GM21367 (cell line): ENCODE results near the gene PIGC.

Experiments used
- ATAC-seq: cut with Tn5 transposase; IDR thresholded peaks from one replicate; pipeline ENCODE4 v1.9.1; 2021; ENCODE audit not compliant: unreplicated experiment

PIGC gene

DNA sequence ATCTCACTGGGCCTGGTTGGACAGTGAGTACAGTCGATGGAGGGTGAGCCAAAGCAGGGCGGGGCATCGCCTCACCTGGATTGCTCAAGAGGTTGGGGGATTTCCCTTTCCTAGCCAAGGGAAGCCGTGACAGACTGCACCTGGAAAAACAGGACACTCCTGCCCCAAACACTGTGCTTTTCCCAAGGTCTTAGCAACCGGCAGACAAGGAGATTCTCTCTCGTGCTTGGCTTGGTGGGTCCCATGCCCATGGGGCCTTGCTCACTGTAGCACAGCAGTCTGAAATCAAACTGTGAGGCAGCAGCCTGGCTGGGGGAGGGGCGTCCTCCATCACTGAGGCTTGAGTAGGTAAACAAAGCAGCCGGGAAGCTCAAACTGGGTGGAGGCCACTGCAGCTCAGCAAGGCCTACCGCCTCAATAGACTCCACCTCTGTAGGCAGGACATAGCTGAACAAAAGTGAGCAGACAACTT lies 12.1 kb downstream of the PIGC start:
- no peak for ATAC-seq

- no peak for ATAC-seq
Measured at GRCh38 chr1:172431204-172431603, 12.7 kb downstream of the PIGC start.

DNA sequence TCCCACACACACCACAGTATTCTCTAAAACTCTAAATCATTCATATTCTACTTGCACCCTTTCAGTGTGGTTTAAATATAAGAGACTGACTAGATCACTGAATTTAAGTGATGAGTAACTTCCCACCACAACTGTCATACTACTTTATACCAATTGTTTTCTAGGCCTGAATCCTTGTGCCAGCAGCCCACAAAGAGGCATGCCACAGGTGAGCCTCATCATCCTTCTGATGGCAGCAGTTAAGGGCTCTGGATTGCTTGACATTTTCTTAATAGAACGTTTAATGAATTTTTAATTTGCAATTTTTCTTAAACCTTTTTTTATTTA lies 13.8 kb downstream of the PIGC start:
- ATAC-seq = no peak

DNA sequence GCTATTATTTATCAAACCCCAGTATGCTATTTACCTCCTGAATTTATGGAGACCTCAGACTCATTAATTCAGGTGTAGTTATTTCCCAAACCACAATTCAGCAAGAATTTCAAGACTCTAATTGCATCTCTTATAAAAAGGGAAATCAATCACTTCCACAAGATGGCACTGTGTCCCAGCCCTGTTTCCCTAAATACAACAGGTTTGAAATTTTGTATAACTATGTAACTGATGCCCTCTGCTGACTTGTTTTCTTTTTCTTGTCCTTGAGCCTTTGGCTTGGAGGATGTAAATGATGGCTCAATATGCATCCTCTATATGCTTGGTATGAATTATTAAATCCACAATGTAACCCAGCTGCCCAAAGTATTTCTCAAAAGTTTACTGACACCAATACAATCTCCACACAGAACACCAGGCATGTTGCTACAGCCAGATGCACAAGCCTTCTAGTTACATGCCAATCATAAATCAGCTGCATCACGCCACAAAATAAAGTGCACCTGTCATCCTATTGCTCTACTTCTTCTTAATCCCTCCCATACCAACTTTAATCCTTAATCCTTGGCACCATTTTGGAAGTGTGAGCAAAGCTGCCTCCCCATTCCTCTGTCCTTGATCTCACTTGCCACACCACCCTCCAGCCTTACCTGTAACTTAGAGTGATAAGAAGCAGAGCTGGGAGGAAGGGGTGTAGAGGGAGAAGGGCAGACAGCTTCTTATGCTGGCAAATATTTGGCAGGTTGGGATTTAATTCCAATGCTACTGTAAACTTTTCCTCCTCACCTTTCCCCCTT lies 14.3 kb downstream of the PIGC start:
- no peak for ATAC-seq

- no peak for ATAC-seq
Measured at GRCh38 chr1:172427191-172427590, 16.7 kb downstream of the PIGC start.

- ATAC-seq = no peak
Measured at GRCh38 chr1:172425339-172425738, 18.5 kb downstream of the PIGC start.

DNA sequence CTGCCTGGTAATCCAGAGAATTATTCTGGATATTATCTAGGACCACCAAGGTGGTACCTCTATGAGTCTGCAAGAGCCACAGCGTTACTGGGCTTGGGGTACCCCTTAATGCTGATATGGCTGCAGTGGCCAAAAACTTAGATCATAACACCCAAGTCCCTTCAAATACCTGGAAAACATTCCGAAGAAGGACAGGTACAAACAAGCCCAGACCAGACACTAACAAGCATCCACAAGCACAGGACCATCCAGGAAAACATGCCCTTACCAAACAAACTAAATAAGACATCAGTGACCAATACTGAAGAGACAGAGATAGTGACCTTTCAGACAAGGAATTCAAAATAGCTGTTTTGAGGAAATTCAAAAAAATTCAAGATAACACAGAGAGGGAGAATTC lies 20.5 kb downstream of the PIGC start:
- no peak for ATAC-seq

GRCh38 chr1:172421974-172422604 lies 21.8 kb downstream of the PIGC start:
- ATAC-seq = no peak

DNA sequence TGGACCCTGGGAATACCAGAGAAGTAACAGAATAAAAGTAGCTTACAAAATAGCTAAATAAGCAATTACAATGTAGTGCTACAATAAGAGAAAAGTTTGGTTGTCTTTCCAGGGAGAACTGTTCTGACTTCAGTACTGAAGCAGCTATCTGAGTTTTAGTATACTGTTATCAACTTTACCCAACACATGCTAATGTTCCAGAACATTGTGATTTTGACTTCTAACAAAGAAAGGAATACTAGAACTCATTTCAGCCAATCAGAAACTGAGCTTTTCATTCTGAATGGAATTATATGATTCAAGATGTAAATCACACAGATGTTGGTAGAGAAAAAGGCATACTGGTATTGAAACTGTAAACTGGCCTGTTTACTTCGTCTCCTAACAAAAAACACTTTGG lies 23.5 kb downstream of the PIGC start, which contains the start of gene C1orf105:
Gene C1orf105 (plus strand): TSS at position 301 of the 400 bp plus-strand sequence. CDS start 201 bp downstream, outside the sequence.
- ATAC-seq = no peak

GRCh38 chr1:172417557-172417956 lies 26.3 kb downstream of the PIGC start:
- no peak for ATAC-seq

DNA sequence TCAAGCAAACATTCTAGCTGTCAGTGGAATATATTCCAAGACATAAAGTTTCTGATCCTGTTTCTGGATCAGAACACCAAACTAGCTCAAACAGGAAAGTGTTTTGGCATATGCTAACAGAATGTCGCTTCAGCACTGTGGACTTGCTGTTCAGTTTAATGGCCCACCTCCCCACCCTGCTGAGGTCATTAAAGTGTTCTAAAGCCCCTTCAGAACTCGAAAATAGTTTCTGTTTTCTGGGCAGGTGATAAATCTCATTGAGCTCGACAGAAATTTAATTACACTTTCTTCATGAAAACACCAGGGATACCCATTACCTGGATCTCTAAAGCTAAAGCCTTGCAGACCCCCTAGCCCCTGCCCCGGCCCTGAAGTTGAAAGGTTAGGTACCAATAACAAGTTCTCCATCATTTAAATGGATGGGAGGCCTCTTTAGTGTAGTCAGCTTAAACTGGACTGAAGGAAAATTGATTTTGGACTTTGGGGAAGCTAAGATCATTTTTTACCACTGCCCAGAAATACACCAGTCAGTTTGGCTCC lies 27.3 kb downstream of the PIGC start:
- ATAC-seq = no peak

- no peak for ATAC-seq
Measured at GRCh38 chr1:172414331-172414730, 29.5 kb downstream of the PIGC start.

DNA sequence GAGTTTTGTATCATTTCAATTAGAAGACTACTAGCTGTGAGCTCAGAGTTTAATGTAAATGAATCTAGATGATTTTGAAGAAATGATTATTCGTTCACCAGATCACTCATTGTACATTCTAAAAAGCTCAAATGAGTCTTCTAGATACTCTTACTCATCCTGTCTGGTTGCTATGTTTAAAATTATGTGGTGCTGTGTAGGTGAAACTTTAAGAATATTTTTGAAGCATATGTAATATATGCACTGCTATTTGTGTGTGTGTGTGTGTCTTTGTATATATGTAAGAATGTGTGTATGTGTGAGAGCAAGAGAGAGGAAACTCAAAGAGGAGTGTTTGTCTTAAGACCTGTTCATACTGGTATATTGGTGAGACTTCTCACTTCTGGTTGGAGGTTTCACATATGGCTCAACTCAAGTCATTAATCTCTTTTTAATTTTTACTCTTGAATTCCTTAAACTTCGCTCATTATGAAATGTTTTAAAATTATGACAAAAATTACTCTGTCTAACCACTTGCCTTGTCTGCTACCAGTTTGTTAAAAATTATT lies 32.0 kb downstream of the PIGC start:
- ATAC-seq = no peak

- ATAC-seq = no peak
Measured at GRCh38 chr1:172410027-172410426, 33.8 kb downstream of the PIGC start.

- no peak for ATAC-seq
Measured at GRCh38 chr1:172408958-172409357, 34.9 kb downstream of the PIGC start.

DNA sequence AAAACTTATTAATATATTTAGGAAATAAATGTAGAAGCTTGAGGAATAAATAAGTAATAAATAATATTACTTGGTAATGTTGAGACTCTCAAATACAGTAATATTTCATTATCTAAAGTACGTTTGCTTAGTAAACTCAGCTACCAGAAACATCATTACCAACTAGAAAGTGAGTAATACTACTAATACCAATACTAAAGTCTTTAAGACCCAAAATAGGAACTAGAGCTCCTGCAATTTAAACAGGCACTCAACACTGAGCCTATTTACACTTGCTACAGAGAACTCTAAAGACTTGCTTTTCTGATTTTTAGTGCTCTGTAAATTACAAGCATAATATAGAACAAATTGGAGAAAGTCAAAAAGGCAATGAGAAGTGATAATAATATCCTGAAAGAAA lies 36.9 kb downstream of the PIGC start:
- no peak for ATAC-seq

GRCh38 chr1:172405912-172406311 lies 38.0 kb downstream of the PIGC start:
- no peak for ATAC-seq

DNA sequence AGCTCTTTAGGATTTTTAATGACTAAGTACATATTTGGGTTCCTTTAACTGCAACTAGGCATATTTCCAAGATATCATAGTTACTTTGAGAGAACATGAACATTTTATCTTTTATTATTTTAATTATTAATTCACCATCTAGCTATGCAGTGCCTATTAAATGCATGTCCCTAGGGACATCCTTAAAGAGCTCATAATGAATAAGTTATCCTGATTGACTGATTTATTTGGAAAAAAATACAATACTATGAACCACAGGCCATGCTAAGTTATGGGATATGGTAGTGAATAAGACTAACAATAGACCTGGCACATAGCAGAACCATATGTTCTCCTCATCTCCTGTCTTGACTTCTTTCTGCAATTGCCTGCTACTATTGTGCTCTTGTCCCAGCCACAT lies 39.7 kb downstream of the PIGC start:
- no peak for ATAC-seq

DNA sequence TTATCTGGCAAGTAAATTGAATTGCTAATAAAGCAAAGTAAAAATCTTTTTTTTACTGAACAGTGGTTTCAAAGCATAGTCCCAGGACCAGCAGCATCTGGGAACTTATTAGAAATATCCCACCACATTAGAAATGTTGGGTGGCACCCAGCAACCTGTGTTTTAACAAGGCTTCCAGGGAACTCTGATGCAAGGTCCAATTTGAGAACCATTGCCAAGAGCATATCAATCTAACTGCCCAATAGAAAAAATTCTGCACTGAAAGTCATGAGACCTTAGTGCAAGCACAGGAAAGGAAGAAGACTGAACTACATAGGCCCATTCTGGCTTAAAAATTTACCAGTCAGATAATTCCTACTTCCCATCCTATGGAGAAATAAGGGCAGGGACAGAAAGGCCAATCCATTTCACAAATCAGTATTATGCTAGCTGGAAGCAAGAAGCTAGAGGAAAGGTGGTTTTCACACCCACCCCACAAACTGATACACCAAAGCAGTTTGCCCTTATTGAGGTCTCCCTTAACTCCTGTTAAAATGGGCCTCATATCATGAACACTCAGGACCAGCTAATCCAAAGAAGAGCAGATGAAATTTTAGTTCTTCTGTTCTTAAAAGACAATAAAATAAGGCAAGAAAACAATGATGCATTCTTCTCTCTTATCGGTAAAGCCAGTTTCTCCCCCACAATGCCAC lies 40.8 kb downstream of the PIGC start:
- ATAC-seq = no peak

DNA sequence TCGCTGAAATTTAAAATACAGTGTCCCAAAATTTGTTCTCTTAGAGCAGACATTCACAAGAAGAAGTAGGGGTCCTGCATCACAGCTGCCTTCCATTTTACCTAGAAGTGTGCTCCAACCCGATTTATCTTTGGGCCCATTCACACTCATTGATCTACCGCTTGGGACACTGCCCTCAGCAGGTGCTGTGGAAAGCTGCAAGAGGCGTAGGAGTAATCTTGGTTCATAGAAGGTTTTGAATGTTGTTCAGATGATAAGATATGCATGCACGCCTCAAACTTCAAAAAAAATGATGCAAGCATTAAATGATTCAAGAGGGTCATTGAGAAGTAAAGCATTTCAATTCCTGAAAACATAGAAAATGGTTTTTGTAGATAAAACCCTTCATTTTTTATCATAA lies 42.0 kb downstream of the PIGC start:
- ATAC-seq = no peak

DNA sequence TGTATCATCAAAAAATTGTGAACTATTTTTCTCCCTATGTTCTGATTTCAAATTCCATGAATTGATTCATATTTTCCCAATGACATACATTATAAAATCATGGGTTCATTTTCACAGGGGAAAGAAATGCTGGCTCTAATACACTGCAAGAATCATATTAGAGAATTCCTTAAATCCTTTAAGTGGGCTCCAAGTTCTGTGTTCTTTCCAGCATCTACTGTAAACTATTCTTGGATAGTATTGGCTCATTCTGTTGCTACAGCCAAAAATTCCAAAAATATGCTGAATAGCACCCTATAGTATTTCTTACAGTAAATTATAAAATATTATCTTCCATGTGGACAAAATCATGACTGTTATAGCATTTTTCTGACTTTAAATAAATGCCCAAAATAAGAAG lies 42.4 kb downstream of the PIGC start:
- no peak for ATAC-seq
